ENCODE results near the gene MBTPS2. TPM values are rescaled to one million over a fixed set of nuclear protein-coding genes. Genes with fewer than 3 reads are reported as not detected.

Gene MBTPS2
- total RNA-seq, 5 donors from 2014 or later (not counting 1 experiment from before 2014, with no cell fraction given), result 4.8 to 8.0 (median 6.0) TPM

- CTCF ChIA-PET, result no interaction called here
Observed at GRCh38 chrX:21847342-21847741, 7.9 kb downstream of the MBTPS2 start.

GRCh38 chrX:21853578-21853977 is 14.2 kb downstream of the MBTPS2 start:
- Histone ChIP-seq H3K4me3 (ENCODE audit: control insufficient read depth in 1 of 2, extremely low read depth in 1 of 2, low read length in 1 of 2) (no peak overlapping the region), H3K36me3 (ENCODE audit: control insufficient read depth in 2 of 2, extremely low read depth in 1 of 2, insufficient read depth in 1 of 2, low read length in 1 of 2) (peaks cover 4 to 17% of the 10 kb centered on the region in 2 donors), H3K27ac (ENCODE audit: low read length) (no peak overlapping the region), H3K4me1 (ENCODE audit: control insufficient read depth in 1 of 2, extremely low read depth in 1 of 2, insufficient read depth in 2 of 2, low read length in 2 of 2) (no peaks in the 10 kb centered on the region), H3K9me3 (no peaks in the 10 kb centered on the region), H3K27me3 (replicated peaks in 1 of 2; ENCODE audit: control insufficient read depth in 2 of 2, extremely low read depth in 1 of 2, insufficient read depth in 2 of 2, low read length in 1 of 2) (no peaks in the 10 kb centered on the region)
- CTCF ChIA-PET, result no interaction called here
- DNase-seq (no peak), ATAC-seq (replicated peaks in 1 of 4) (no peak)
- peaks cover 0 to 1% (median 0%) of the 10 kb centered on the region in 3 donors for H3K4me1 Mint-ChIP-seq
- H3K36me3 Mint-ChIP-seq, result peaks cover 15% of the 10 kb centered on the region
- H3K27me3 Mint-ChIP-seq, result no peaks in the 10 kb centered on the region
- no peaks in the 10 kb centered on the region for H3K9me3 Mint-ChIP-seq
- no peak overlapping the region for H3K27ac Mint-ChIP-seq
- H3K4me3 Mint-ChIP-seq, result no peak overlapping the region
- POLR2A ChIA-PET, result no interaction called here

More at GRCh38 chrX:21847342-21847741, 7.9 kb downstream of the MBTPS2 start:
- Histone ChIP-seq H3K9me3 (no peaks in the 10 kb centered on the region), H3K27me3 (replicated peaks in 1 of 2; ENCODE audit: control insufficient read depth in 2 of 2, extremely low read depth in 1 of 2, insufficient read depth in 2 of 2, low read length in 1 of 2) (no peaks in the 10 kb centered on the region), H3K4me3 (ENCODE audit: control insufficient read depth in 1 of 2, extremely low read depth in 1 of 2, low read length in 1 of 2) (no peak overlapping the region), H3K4me1 (ENCODE audit: control insufficient read depth in 1 of 2, extremely low read depth in 1 of 2, insufficient read depth in 2 of 2, low read length in 2 of 2) (no peaks in the 10 kb centered on the region), H3K27ac (ENCODE audit: low read length) (no peak overlapping the region), H3K36me3 (ENCODE audit: control insufficient read depth in 2 of 2, extremely low read depth in 1 of 2, insufficient read depth in 1 of 2, low read length in 1 of 2) (peaks cover 0 to 10% of the 10 kb centered on the region in 2 donors)
- POLR2A ChIA-PET, result interaction anchor here in 1 of 2 donors (0.6 kb wide), 1 partner anchor 280 kb away, joined by 4 read pairs; no protein-coding TSS in a partner anchor
- Mint-ChIP-seq H3K4me3 (no peak overlapping the region), H3K36me3 (peaks cover 18% of the 10 kb centered on the region), H3K27me3 (peaks cover 0 to 4% of the 10 kb centered on the region in 2 donors), H3K9me3 (no peaks in the 10 kb centered on the region), H3K27ac (no peak overlapping the region), H3K4me1 (peaks cover 0 to 2% (median 0%) of the 10 kb centered on the region in 3 donors)
- WGBS (ENCODE audit: insufficient coverage), result no CpG with 5 or more reads among the region's 1 CpG
- DNase-seq, result no peak
- no peak for ATAC-seq (replicated peaks in 1 of 4)

GRCh38 chrX:21855937-21856415 is 16.6 kb downstream of the MBTPS2 start, which contains the start of gene YY2:
Gene YY2, plus strand, starts transcription at chrX:21855987. Its CDS starts 498 bp downstream, at chrX:21856485.
- Histone ChIP-seq H3K4me1 (ENCODE audit: control insufficient read depth in 1 of 2, extremely low read depth in 1 of 2, insufficient read depth in 2 of 2, low read length in 2 of 2) (no peaks in the 10 kb centered on the region), H3K9me3 (no peaks in the 10 kb centered on the region), H3K27me3 (replicated peaks in 1 of 2; ENCODE audit: control insufficient read depth in 2 of 2, extremely low read depth in 1 of 2, insufficient read depth in 2 of 2, low read length in 1 of 2) (no peaks in the 10 kb centered on the region), H3K36me3 (ENCODE audit: control insufficient read depth in 2 of 2, extremely low read depth in 1 of 2, insufficient read depth in 1 of 2, low read length in 1 of 2) (peaks cover 4 to 17% of the 10 kb centered on the region in 2 donors), H3K27ac (ENCODE audit: low read length) (no peak within 1 kb of the TSS), H3K4me3 (ENCODE audit: control insufficient read depth in 1 of 2, extremely low read depth in 1 of 2, low read length in 1 of 2) (no peak within 1 kb of the TSS)
- POLR2A ChIA-PET, result no interaction called here
- no peak within 1 kb of the TSS for H3K27ac Mint-ChIP-seq
- H3K27me3 Mint-ChIP-seq, result no peaks in the 10 kb centered on the region
- H3K4me3 Mint-ChIP-seq, result no peak within 1 kb of the TSS
- CTCF ChIA-PET, result no interaction called here
- ATAC-seq (replicated peaks in 1 of 4) (no peak), DNase-seq (no peak)
- H3K9me3 Mint-ChIP-seq, result no peaks in the 10 kb centered on the region
- WGBS (ENCODE audit: insufficient coverage), result 98% methylated on average over 24 of the region's 29 CpGs
- peaks cover 0 to 8% (median 1%) of the 10 kb centered on the region in 3 donors for H3K4me1 Mint-ChIP-seq
- H3K36me3 Mint-ChIP-seq, result peaks cover 23% of the 10 kb centered on the region

- no CpG with 5 or more reads among the region's 21 CpGs for WGBS (ENCODE audit: insufficient coverage)
- ATAC-seq (replicated peaks in 1 of 4) (no peak), DNase-seq (no peak)
- peaks cover 0 to 8% (median 1%) of the 10 kb centered on the region in 3 donors for H3K4me1 Mint-ChIP-seq
- Histone ChIP-seq H3K4me3 (ENCODE audit: control insufficient read depth in 1 of 2, extremely low read depth in 1 of 2, low read length in 1 of 2) (no peak overlapping the region), H3K9me3 (no peaks in the 10 kb centered on the region), H3K36me3 (ENCODE audit: control insufficient read depth in 2 of 2, extremely low read depth in 1 of 2, insufficient read depth in 1 of 2, low read length in 1 of 2) (peaks cover 4 to 14% of the 10 kb centered on the region in 2 donors), H3K27me3 (replicated peaks in 1 of 2; ENCODE audit: control insufficient read depth in 2 of 2, extremely low read depth in 1 of 2, insufficient read depth in 2 of 2, low read length in 1 of 2) (no peaks in the 10 kb centered on the region), H3K27ac (ENCODE audit: low read length) (no peak overlapping the region), H3K4me1 (ENCODE audit: control insufficient read depth in 1 of 2, extremely low read depth in 1 of 2, insufficient read depth in 2 of 2, low read length in 2 of 2) (no peaks in the 10 kb centered on the region)
- no peaks in the 10 kb centered on the region for H3K27me3 Mint-ChIP-seq
- no peak overlapping the region for H3K27ac Mint-ChIP-seq
- no peaks in the 10 kb centered on the region for H3K9me3 Mint-ChIP-seq
- H3K4me3 Mint-ChIP-seq, result no peak overlapping the region
- CTCF ChIA-PET, result no interaction called here
- POLR2A ChIA-PET, result no interaction called here
- H3K36me3 Mint-ChIP-seq, result peaks cover 23% of the 10 kb centered on the region
Observed at GRCh38 chrX:21856504-21856903, 17.1 kb downstream of the MBTPS2 start.

GRCh38 chrX:21863241-21863640 is 23.8 kb downstream of the MBTPS2 start:
- Histone ChIP-seq H3K4me1 (ENCODE audit: control insufficient read depth in 1 of 2, extremely low read depth in 1 of 2, insufficient read depth in 2 of 2, low read length in 2 of 2) (no peaks in the 10 kb centered on the region), H3K4me3 (ENCODE audit: control insufficient read depth in 1 of 2, extremely low read depth in 1 of 2, low read length in 1 of 2) (no peak overlapping the region), H3K9me3 (no peaks in the 10 kb centered on the region), H3K36me3 (ENCODE audit: control insufficient read depth in 2 of 2, extremely low read depth in 1 of 2, insufficient read depth in 1 of 2, low read length in 1 of 2) (no peaks in the 10 kb centered on the region), H3K27ac (ENCODE audit: low read length) (no peak overlapping the region), H3K27me3 (replicated peaks in 1 of 2; ENCODE audit: control insufficient read depth in 2 of 2, extremely low read depth in 1 of 2, insufficient read depth in 2 of 2, low read length in 1 of 2) (no peaks in the 10 kb centered on the region)
- H3K27me3 Mint-ChIP-seq, result no peaks in the 10 kb centered on the region
- WGBS (ENCODE audit: insufficient coverage), result no CpG with 5 or more reads among the region's 1 CpG
- no peaks in the 10 kb centered on the region for H3K9me3 Mint-ChIP-seq
- POLR2A ChIA-PET, result interaction anchor here in 1 of 2 donors (0.6 kb wide), 1 partner anchor 20 kb away, joined by 3 read pairs; no protein-coding TSS in a partner anchor
- peaks cover 0 to 8% (median 3%) of the 10 kb centered on the region in 3 donors for H3K4me1 Mint-ChIP-seq
- ATAC-seq (replicated peaks in 1 of 4) (no peak), DNase-seq (no peak)
- H3K36me3 Mint-ChIP-seq, result peaks cover 12% of the 10 kb centered on the region
- no peak overlapping the region for H3K4me3 Mint-ChIP-seq
- CTCF ChIA-PET, result no interaction called here
- no peak overlapping the region for H3K27ac Mint-ChIP-seq

- no peak overlapping the region for H3K27ac Mint-ChIP-seq
- H3K36me3 Mint-ChIP-seq, result peaks cover 10% of the 10 kb centered on the region
- no peak for ATAC-seq (replicated peaks in 1 of 4)
- Histone ChIP-seq H3K27me3 (replicated peaks in 1 of 2; ENCODE audit: control insufficient read depth in 2 of 2, extremely low read depth in 1 of 2, insufficient read depth in 2 of 2, low read length in 1 of 2) (no peaks in the 10 kb centered on the region), H3K36me3 (ENCODE audit: control insufficient read depth in 2 of 2, extremely low read depth in 1 of 2, insufficient read depth in 1 of 2, low read length in 1 of 2) (no peaks in the 10 kb centered on the region), H3K4me1 (ENCODE audit: control insufficient read depth in 1 of 2, extremely low read depth in 1 of 2, insufficient read depth in 2 of 2, low read length in 2 of 2) (no peaks in the 10 kb centered on the region), H3K9me3 (no peaks in the 10 kb centered on the region), H3K27ac (ENCODE audit: low read length) (no peak overlapping the region), H3K4me3 (ENCODE audit: control insufficient read depth in 1 of 2, extremely low read depth in 1 of 2, low read length in 1 of 2) (no peak overlapping the region)
- ChIA-PET POLR2A (no interaction called here), CTCF (no interaction called here)
- no peaks in the 10 kb centered on the region for H3K27me3 Mint-ChIP-seq
- H3K9me3 Mint-ChIP-seq, result no peaks in the 10 kb centered on the region
- DNase-seq, result no peak
- peaks cover 0 to 3% (median 2%) of the 10 kb centered on the region in 3 donors for H3K4me1 Mint-ChIP-seq
- no peak overlapping the region for H3K4me3 Mint-ChIP-seq
Observed at GRCh38 chrX:21865436-21865835, 26.0 kb downstream of the MBTPS2 start.

GRCh38 chrX:21870494-21870893 is 31.1 kb downstream of the MBTPS2 start:
- H3K4me1 Mint-ChIP-seq, result peaks cover 0 to 2% (median 0%) of the 10 kb centered on the region in 3 donors
- H3K4me1 ChIP-seq (ENCODE audit: control insufficient read depth in 1 of 2, extremely low read depth in 1 of 2, insufficient read depth in 2 of 2, low read length in 2 of 2), result no peaks in the 10 kb centered on the region
- H3K27me3 Mint-ChIP-seq, result no peaks in the 10 kb centered on the region
- H3K4me3 ChIP-seq (ENCODE audit: control insufficient read depth in 1 of 2, extremely low read depth in 1 of 2, low read length in 1 of 2), result no peak overlapping the region
- peaks cover 7% of the 10 kb centered on the region for H3K36me3 Mint-ChIP-seq
- DNase-seq, result no peak
- no peaks in the 10 kb centered on the region for H3K36me3 ChIP-seq (ENCODE audit: control insufficient read depth in 2 of 2, extremely low read depth in 1 of 2, insufficient read depth in 1 of 2, low read length in 1 of 2)
- POLR2A ChIA-PET, result no interaction called here
- H3K9me3 Mint-ChIP-seq, result no peaks in the 10 kb centered on the region
- H3K27ac Mint-ChIP-seq, result no peak overlapping the region
- no peaks in the 10 kb centered on the region for H3K27me3 ChIP-seq (replicated peaks in 1 of 2; ENCODE audit: control insufficient read depth in 2 of 2, extremely low read depth in 1 of 2, insufficient read depth in 2 of 2, low read length in 1 of 2)
- CTCF ChIA-PET, result no interaction called here
- WGBS (ENCODE audit: insufficient coverage), result no CpG with 5 or more reads among the region's 1 CpG
- no peak for ATAC-seq (replicated peaks in 1 of 4)
- no peak overlapping the region for H3K4me3 Mint-ChIP-seq
- H3K9me3 ChIP-seq, result no peaks in the 10 kb centered on the region
- no peak overlapping the region for H3K27ac ChIP-seq (ENCODE audit: low read length)

All from T-cell (primary cell).